Measurements from ENCODE around the gene GPI.

- TF ChIP-seq CTCF (IDR thresholded peaks at IDR 0.05; ENCODE audit: low read depth, low read length) (no peak), MYC (IDR thresholded peaks at IDR 0.05; ENCODE audit: low read depth, low read length) (no peak), POLR2A (IDR thresholded peaks at IDR 0.05; ENCODE audit: extremely low read depth, insufficient read length) (no peak)
Observed at GRCh38 chr19:34327851-34328250, 37.1 kb upstream of the GPI start.
